ENCODE results near the gene ZNF445.

The ZNF445 gene

DNA sequence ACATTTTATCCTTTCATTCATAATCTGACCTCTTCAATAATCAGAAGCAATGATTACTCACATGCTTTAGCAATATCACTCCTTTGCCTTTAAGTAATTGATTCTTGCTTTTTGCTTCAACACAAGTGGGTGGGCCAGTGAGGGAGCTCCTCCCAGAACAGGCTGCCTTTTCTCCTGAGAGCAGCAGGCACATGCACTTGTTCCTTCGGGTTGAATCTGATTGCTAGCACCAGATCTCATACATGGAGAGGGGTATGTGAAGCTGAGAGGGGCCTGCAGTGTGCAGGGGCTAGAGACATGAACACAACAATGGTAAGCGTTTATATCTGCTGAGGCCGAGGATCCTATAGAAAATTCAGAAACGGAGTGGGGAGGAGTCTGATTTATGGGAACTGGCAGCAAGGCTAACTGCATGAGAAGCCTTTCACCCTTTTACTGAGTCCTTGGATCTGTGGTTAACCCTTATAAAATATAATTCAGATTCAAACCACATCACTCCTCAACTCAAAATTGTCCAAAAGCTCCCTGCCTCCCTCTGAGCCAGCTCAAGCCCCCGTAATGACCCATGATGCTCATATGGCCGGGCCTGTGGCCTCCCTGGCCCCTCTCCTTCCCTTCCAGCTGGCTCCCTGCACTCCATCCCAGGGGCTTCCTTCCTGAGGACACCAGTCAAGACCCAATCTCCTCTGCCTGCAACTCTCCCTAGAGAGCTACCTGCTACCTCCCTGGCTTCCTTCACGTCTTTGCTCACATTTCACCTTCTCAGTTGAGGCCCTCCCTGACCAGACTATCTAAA lies 32.4 kb downstream of the ZNF445 start:
- Histone ChIP-seq H3K9me3 (ENCODE audit: low read length) (peaks cover 19% of the 10 kb centered on the region), H3K36me3 (ENCODE audit: insufficient read depth, low read length) (peaks cover 70% of the 10 kb centered on the region), H3F3A (ENCODE audit: insufficient read depth, low read length) (no peaks in the 10 kb centered on the region), H3K4me2 (ENCODE audit: low read length) (no peak overlapping the region), H3K4me3 (ENCODE audit: low read depth, low read length, poor library complexity, severe bottlenecking) (no peak overlapping the region), H2AFZ (ENCODE audit: low read length) (no peak overlapping the region), H3K9me2 (ENCODE audit: low read depth, low read length) (no peaks in the 10 kb centered on the region), H3K27ac (ENCODE audit: low read depth, low read length, poor library complexity, severe bottlenecking) (no peak overlapping the region), H3K4me1 (ENCODE audit: insufficient read depth, low read length, severe bottlenecking) (peaks cover 5% of the 10 kb centered on the region), H3K9ac (ENCODE audit: low read length) (no peak overlapping the region), H4K20me1 (ENCODE audit: insufficient read depth, low read length) (no peaks in the 10 kb centered on the region), H3K79me2 (ENCODE audit: insufficient read depth, low read length) (no peaks in the 10 kb centered on the region), H3K27me3 (ENCODE audit: insufficient read depth, low read length) (no peaks in the 10 kb centered on the region)
- TF ChIP-seq, protein P1, sequence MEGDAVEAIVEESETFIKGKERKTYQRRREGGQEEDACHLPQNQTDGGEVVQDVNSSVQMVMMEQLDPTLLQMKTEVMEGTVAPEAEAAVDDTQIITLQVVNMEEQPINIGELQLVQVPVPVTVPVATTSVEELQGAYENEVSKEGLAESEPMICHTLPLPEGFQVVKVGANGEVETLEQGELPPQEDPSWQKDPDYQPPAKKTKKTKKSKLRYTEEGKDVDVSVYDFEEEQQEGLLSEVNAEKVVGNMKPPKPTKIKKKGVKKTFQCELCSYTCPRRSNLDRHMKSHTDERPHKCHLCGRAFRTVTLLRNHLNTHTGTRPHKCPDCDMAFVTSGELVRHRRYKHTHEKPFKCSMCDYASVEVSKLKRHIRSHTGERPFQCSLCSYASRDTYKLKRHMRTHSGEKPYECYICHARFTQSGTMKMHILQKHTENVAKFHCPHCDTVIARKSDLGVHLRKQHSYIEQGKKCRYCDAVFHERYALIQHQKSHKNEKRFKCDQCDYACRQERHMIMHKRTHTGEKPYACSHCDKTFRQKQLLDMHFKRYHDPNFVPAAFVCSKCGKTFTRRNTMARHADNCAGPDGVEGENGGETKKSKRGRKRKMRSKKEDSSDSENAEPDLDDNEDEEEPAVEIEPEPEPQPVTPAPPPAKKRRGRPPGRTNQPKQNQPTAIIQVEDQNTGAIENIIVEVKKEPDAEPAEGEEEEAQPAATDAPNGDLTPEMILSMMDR (IDR thresholded peaks at IDR 0.05; ENCODE audit: low read length), result no peak
- no peak for TF ChIP-seq EZH2 (IDR thresholded peaks at IDR 0.05; ENCODE audit: borderline replicate concordance, low read length)

GRCh38 chr3:44444437-44444836 lies 33.0 kb downstream of the ZNF445 start:
- Histone ChIP-seq H3K27ac (ENCODE audit: low read depth, low read length, poor library complexity, severe bottlenecking) (no peak overlapping the region), H3K9ac (ENCODE audit: low read length) (no peak overlapping the region), H2AFZ (ENCODE audit: low read length) (no peak overlapping the region), H3K27me3 (ENCODE audit: insufficient read depth, low read length) (no peaks in the 10 kb centered on the region), H3K36me3 (ENCODE audit: insufficient read depth, low read length) (peaks cover 63% of the 10 kb centered on the region), H3K9me2 (ENCODE audit: low read depth, low read length) (no peaks in the 10 kb centered on the region), H3K79me2 (ENCODE audit: insufficient read depth, low read length) (no peaks in the 10 kb centered on the region), H4K20me1 (ENCODE audit: insufficient read depth, low read length) (no peaks in the 10 kb centered on the region), H3F3A (ENCODE audit: insufficient read depth, low read length) (no peaks in the 10 kb centered on the region), H3K9me3 (ENCODE audit: low read length) (peaks cover 19% of the 10 kb centered on the region), H3K4me1 (ENCODE audit: insufficient read depth, low read length, severe bottlenecking) (peaks cover 12% of the 10 kb centered on the region), H3K4me2 (ENCODE audit: low read length) (no peak overlapping the region), H3K4me3 (ENCODE audit: low read depth, low read length, poor library complexity, severe bottlenecking) (no peak overlapping the region)
- TF ChIP-seq, protein P1 (IDR thresholded peaks at IDR 0.05; ENCODE audit: low read length), result no peak
- no peak for TF ChIP-seq EZH2 (IDR thresholded peaks at IDR 0.05; ENCODE audit: borderline replicate concordance, low read length)

- Histone ChIP-seq H3F3A (ENCODE audit: insufficient read depth, low read length) (no peaks in the 10 kb centered on the region), H4K20me1 (ENCODE audit: insufficient read depth, low read length) (no peaks in the 10 kb centered on the region), H3K36me3 (ENCODE audit: insufficient read depth, low read length) (peaks cover 46% of the 10 kb centered on the region), H3K27ac (ENCODE audit: low read depth, low read length, poor library complexity, severe bottlenecking) (no peak overlapping the region), H3K4me3 (ENCODE audit: low read depth, low read length, poor library complexity, severe bottlenecking) (no peak overlapping the region), H3K4me1 (ENCODE audit: insufficient read depth, low read length, severe bottlenecking) (peaks cover 14% of the 10 kb centered on the region), H3K27me3 (ENCODE audit: insufficient read depth, low read length) (no peaks in the 10 kb centered on the region), H2AFZ (ENCODE audit: low read length) (no peak overlapping the region), H3K4me2 (ENCODE audit: low read length) (no peak overlapping the region), H3K9me3 (ENCODE audit: low read length) (peaks cover 13% of the 10 kb centered on the region), H3K9me2 (ENCODE audit: low read depth, low read length) (no peaks in the 10 kb centered on the region), H3K79me2 (ENCODE audit: insufficient read depth, low read length) (no peaks in the 10 kb centered on the region), H3K9ac (ENCODE audit: low read length) (no peak overlapping the region)
- no peak for TF ChIP-seq EZH2 (IDR thresholded peaks at IDR 0.05; ENCODE audit: borderline replicate concordance, low read length)
- TF ChIP-seq, protein P1 (IDR thresholded peaks at IDR 0.05; ENCODE audit: low read length), result no peak
Observed at GRCh38 chr3:44442596-44443309, 34.7 kb downstream of the ZNF445 start.

All from OCI-LY1 (cell line).